Liver (tissue), 9 donors: Measurements from ENCODE around the gene SLC7A4. TPM values are rescaled to one million over a fixed set of nuclear protein-coding genes. Genes with fewer than 3 reads are reported as not detected.

Experiments used
- DNase-seq: peaks from one replicate; pipeline ENCODE4 v3.0.0-alpha.2; 2017; ENCODE audit warnings: low spot score
- H3K27ac ChIP-seq, 2 donors: one replicate each; pipeline ENCODE4 v1.7.0; 2013; ENCODE audit warnings: inconsistent platforms in 2 of 2, low read length in 2 of 2, control low read depth in 1 of 2, low read depth in 1 of 2, mild to moderate bottlenecking in 1 of 2
- H3K27me3 ChIP-seq, 4 donors: one replicate each; pipeline versions ENCODE4 v1.6.1 to v1.7.0; 2013; ENCODE audit warnings: low read length in 3 of 4, inconsistent platforms in 1 of 4, mild to moderate bottlenecking in 1 of 4, moderate library complexity in 1 of 4; ENCODE audit not compliant: control insufficient read depth in 4 of 4, insufficient read depth in 4 of 4
- H3K36me3 ChIP-seq, 4 donors: one replicate each; pipeline versions ENCODE4 v1.6.1 to v1.7.0; 2013; ENCODE audit warnings: low read length in 3 of 4, mild to moderate bottlenecking in 3 of 4, low read depth in 1 of 4, moderate library complexity in 1 of 4; ENCODE audit not compliant: control insufficient read depth in 4 of 4, insufficient read depth in 3 of 4
- H3K4me1 ChIP-seq, 4 donors: one replicate each; pipeline versions ENCODE4 v1.6.1 to v1.7.0; 2013; ENCODE audit warnings: low read length in 3 of 4, mild to moderate bottlenecking in 3 of 4, moderate library complexity in 1 of 4; ENCODE audit not compliant: control insufficient read depth in 4 of 4, insufficient read depth in 4 of 4
- H3K4me3 ChIP-seq, 3 donors: one replicate each; pipeline versions ENCODE4 v1.6.1 to v1.7.0; 2013; ENCODE audit warnings: low read length in 3 of 3, control low read depth in 1 of 3, low read depth in 1 of 3, mild to moderate bottlenecking in 1 of 3
- H3K9ac ChIP-seq, 2 donors: one replicate each; pipeline ENCODE4 v1.7.0; 2013; ENCODE audit warnings: low read length in 2 of 2, mild to moderate bottlenecking in 2 of 2, moderate library complexity in 2 of 2, control low read depth in 1 of 2, low read depth in 1 of 2
- H3K9me3 ChIP-seq, 4 donors: one replicate each; pipeline versions ENCODE4 v1.6.1 to v1.7.0; 2013; ENCODE audit warnings: low read length in 3 of 4; ENCODE audit not compliant: control insufficient read depth in 4 of 4
- EGR1 ChIP-seq, 2 donors: IDR thresholded peaks; 2 replicates each; pipeline ENCODE4 v1.6.1; 2016 to 2018; ENCODE audit warnings: antibody characterized with exemption in 2 of 2, low read depth in 2 of 2
- FOXA2 ChIP-seq: IDR thresholded peaks from 2 replicates; pipeline ENCODE4 v1.6.1; 2016; ENCODE audit warnings: antibody characterized with exemption
- GABPA ChIP-seq, 2 donors: IDR thresholded peaks in 1 of 2; conservative IDR thresholded peaks in 1 of 2; 2 replicates each; pipeline ENCODE4 v1.6.1; 2016; ENCODE audit warnings: antibody characterized with exemption in 2 of 2, mild to moderate bottlenecking in 1 of 2, moderate library complexity in 1 of 2
- JUND ChIP-seq, 2 donors: IDR thresholded peaks; 2 replicates each; pipeline ENCODE4 v1.6.1; 2016; ENCODE audit warnings: antibody characterized with exemption in 2 of 2
- RAD21 ChIP-seq, 2 donors: IDR thresholded peaks; 2 replicates each; pipeline ENCODE4 v1.6.1; 2016; ENCODE audit warnings: antibody characterized with exemption in 2 of 2, mild to moderate bottlenecking in 2 of 2
- SP1 ChIP-seq: IDR thresholded peaks from 2 replicates; pipeline ENCODE4 v1.6.1; 2018; ENCODE audit warnings: antibody characterized with exemption, mild to moderate bottlenecking
- TAF1 ChIP-seq: conservative IDR thresholded peaks from 2 replicates; pipeline ENCODE4 v1.6.1; 2016; ENCODE audit warnings: antibody characterized with exemption, mild to moderate bottlenecking
- whole genome bisulfite sequencing: extraction: QIAGEN DNeasy Blood & Tissue Kit; methylation state at CpG from one replicate; pipeline ENCODE4 v1.1.7; 2013; 5-methylcytosine and 5-hydroxymethylcytosine counted together
- polyA plus RNA-seq, 2 donors: library from polyadenylated mRNA; stranded (reverse) in 1 of 2; unstranded in 1 of 2; fragments of 200-250 nt in 1 of 2; fragments of >200 nt in 1 of 2; fragmentation: Nextera tagmentation in 1 of 2; extraction: Ambion mirVana in 1 of 2; gene quantifications; one replicate each; pipeline versions ENCODE4 v1.2.1 to v1.2.3, GENCODE V29; 2013 to 2015
- total RNA-seq, 2 donors: library from RNA; depleted of rRNA; stranded (reverse); fragments of >200 nt; gene quantifications; one replicate each; pipeline ENCODE4 v1.2.3, GENCODE V29; 2014
- TF ChIP-seq, protein P1 (sequence below): IDR thresholded peaks from 2 replicates; pipeline ENCODE4 v1.6.1; 2016; ENCODE audit warnings: antibody characterized with exemption
- TF ChIP-seq, protein P2 (sequence below): fragments of 150-350 bp; IDR thresholded peaks from 2 replicates; pipeline ENCODE4 v1.5.1; 2017; ENCODE audit warnings: improper control_type of control experiment, low read depth, low read length; ENCODE audit not compliant: missing input control
- TF ChIP-seq, protein P3 (sequence below): IDR thresholded peaks from 2 replicates; pipeline ENCODE4 v1.6.1; 2016; ENCODE audit warnings: antibody characterized with exemption
- TF ChIP-seq, protein P4 (sequence below): IDR thresholded peaks from 2 replicates; pipeline ENCODE4 v1.6.1; 2016; ENCODE audit warnings: antibody characterized with exemption
- donor health status: healthy.
- donor health status: healthy.
- donor health status: healthy.
- donor health status: healthy.
- donor health status: healthy.

SLC7A4 gene
- total and polyA plus RNA-seq, 4 donors = 0.11 to 0.67 (median 0.33) TPM

DNA sequence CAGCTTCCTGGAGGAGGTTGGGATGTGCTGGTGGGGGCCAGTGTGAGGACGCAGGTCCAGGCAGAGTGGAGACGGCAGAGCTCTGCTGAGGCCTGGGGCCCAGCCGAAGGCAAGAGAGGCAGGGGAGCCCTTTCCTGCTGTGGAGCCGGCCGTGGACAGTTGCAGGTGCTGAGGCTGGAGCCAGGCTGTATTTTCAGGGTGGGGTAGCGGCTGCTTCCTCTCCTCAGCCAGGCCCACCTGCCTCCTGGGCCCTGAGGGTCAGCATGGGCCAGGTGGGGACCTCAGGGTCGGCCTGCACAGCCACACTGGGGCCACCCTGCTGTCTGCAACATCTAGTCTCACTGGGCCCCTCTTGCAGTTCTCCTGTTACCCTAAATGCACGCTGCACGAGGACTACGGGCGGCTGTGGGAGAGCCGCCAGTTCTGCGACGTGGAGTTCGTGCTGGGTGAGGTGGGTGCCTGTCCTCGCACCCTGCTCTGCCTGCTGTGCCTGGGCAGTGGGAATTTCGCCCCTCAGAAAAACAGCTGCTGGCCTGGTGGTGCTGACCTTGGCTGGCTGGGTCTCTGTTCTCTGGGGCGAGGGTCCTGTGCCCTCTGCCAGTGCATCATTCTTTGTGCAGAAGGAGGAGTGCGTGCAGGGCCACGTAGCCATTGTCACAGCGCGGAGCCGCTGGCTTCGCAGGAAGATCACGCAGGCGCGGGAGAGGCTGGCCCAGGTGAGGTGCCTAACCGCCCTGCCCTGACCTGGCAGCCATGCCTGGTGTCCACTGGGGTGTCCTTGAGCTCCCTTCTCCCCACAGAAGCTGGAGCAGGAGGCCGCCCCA, 38.8 kb downstream of the SLC7A4 start:
- H3K27ac ChIP-seq = no peak overlapping the region
- no peaks in the 10 kb centered on the region for H3K27me3 ChIP-seq
- no peak overlapping the region for H3K9ac ChIP-seq
- H3K4me1 ChIP-seq = no peaks in the 10 kb centered on the region
- DNase-seq = no peak
- H3K9me3 ChIP-seq = no peaks in the 10 kb centered on the region
- TF ChIP-seq JUND (IDR thresholded peaks at IDR 0.05) = no peak
- TF ChIP-seq, protein P1, sequence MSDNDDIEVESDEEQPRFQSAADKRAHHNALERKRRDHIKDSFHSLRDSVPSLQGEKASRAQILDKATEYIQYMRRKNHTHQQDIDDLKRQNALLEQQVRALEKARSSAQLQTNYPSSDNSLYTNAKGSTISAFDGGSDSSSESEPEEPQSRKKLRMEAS = no peak
- TF ChIP-seq RAD21 (IDR thresholded peaks at IDR 0.05) = no peak
- TF ChIP-seq FOXA2 = no peak
- TF ChIP-seq, protein P2, sequence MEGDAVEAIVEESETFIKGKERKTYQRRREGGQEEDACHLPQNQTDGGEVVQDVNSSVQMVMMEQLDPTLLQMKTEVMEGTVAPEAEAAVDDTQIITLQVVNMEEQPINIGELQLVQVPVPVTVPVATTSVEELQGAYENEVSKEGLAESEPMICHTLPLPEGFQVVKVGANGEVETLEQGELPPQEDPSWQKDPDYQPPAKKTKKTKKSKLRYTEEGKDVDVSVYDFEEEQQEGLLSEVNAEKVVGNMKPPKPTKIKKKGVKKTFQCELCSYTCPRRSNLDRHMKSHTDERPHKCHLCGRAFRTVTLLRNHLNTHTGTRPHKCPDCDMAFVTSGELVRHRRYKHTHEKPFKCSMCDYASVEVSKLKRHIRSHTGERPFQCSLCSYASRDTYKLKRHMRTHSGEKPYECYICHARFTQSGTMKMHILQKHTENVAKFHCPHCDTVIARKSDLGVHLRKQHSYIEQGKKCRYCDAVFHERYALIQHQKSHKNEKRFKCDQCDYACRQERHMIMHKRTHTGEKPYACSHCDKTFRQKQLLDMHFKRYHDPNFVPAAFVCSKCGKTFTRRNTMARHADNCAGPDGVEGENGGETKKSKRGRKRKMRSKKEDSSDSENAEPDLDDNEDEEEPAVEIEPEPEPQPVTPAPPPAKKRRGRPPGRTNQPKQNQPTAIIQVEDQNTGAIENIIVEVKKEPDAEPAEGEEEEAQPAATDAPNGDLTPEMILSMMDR = no peak
- TF ChIP-seq, protein P3, sequence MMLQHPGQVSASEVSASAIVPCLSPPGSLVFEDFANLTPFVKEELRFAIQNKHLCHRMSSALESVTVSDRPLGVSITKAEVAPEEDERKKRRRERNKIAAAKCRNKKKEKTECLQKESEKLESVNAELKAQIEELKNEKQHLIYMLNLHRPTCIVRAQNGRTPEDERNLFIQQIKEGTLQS = no peak
- TF ChIP-seq, protein P4, sequence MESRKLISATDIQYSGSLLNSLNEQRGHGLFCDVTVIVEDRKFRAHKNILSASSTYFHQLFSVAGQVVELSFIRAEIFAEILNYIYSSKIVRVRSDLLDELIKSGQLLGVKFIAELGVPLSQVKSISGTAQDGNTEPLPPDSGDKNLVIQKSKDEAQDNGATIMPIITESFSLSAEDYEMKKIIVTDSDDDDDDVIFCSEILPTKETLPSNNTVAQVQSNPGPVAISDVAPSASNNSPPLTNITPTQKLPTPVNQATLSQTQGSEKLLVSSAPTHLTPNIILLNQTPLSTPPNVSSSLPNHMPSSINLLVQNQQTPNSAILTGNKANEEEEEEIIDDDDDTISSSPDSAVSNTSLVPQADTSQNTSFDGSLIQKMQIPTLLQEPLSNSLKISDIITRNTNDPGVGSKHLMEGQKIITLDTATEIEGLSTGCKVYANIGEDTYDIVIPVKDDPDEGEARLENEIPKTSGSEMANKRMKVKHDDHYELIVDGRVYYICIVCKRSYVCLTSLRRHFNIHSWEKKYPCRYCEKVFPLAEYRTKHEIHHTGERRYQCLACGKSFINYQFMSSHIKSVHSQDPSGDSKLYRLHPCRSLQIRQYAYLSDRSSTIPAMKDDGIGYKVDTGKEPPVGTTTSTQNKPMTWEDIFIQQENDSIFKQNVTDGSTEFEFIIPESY = no peak
- TF ChIP-seq GABPA (IDR thresholded peaks at IDR 0.05 in 1 of 2, conservative IDR thresholded peaks at IDR 0.05 in 1 of 2) = no peak
- no peak for TF ChIP-seq SP1
- peaks cover 5 to 53% (median 13%) of the 10 kb centered on the region in 4 donors for H3K36me3 ChIP-seq
- H3K4me3 ChIP-seq = no peak overlapping the region
- 96% methylated on average over 29 of the region's 29 CpGs for WGBS

DNA sequence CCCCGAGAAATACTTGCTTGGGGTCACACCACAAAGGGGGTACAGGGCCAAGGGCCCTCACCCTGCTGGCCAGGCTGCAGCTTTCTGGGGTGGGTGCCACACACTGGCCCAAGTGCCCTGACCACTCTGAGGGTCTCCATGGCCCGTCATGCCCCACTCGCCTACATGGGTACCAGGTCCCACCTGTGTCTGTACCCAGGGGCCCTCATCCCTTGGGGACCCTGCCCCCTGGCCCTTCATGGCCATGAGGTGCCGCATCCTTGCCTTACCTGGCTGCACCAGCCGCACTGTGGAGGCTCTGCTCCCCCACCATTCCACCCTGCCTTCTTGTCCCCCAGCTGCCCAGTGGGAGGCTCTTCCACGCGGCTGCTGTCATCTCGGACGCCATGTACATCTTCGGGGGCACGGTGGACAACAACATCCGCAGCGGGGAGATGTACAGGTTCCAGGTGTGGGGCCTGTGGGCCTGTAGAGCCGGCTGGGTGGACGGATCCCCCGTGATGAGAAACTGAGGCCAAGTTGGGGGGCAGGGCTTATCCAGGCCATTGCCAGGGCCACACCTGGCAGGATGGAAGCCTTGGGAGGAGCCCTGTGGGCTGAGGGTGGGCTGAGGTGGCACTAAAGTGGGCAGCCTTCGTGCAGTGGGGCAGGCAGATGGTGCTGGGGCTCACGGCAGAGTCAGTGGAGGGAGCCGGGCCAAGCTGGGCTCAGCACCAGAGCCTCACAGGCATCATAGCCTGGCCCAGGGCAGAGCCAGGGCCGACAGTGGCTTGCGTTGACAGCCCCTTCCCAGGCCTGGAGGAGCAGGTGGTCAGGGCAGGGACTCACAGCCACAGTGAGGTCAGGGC, 39.7 kb downstream of the SLC7A4 start:
- no peak for TF ChIP-seq SP1
- TF ChIP-seq EGR1 (IDR thresholded peaks at IDR 0.05; ENCODE audit: low read depth in 2 of 2) = no peak
- TF ChIP-seq TAF1 = no peak
- TF ChIP-seq, protein P4 = no peak
- TF ChIP-seq GABPA (IDR thresholded peaks at IDR 0.05 in 1 of 2, conservative IDR thresholded peaks at IDR 0.05 in 1 of 2) = no peak
- Histone ChIP-seq H3K9ac (no peak overlapping the region), H3K4me1 (no peaks in the 10 kb centered on the region), H3K27me3 (no peaks in the 10 kb centered on the region), H3K36me3 (peaks cover 4 to 51% (median 15%) of the 10 kb centered on the region in 4 donors), H3K9me3 (no peaks in the 10 kb centered on the region), H3K27ac (no peak overlapping the region), H3K4me3 (no peak overlapping the region)
- no peak for DNase-seq
- 91% methylated on average over 21 of the region's 21 CpGs for WGBS
